Measurements from ENCODE around the gene MAPRE3.

The MAPRE3 gene

DNA sequence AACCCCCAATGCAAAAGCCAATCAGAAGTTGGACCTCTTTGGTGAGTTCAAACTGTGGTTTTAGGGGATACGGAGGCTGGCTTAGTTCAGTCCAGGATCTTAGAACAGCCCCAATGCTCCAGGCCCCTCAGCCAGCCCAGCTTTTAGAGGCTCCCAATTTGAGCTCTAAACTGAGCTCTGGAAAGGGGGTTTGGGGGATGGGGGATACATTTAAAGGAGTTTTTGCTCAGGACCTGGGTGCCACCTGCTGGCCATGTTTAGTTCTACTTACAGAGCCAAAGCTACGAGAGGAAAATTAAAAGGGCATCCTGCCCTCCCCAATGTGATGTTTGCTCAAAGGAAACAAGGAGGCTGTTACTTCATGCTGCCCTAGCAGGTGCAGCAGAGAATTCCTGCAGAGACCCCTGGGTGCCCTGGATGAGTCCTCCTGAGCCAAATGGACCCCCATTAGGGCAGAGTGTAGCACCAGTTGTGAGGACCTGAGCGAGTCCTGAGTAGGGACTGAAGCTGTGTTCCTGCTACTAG, 46.4 kb downstream of the MAPRE3 start:
- DNase-seq (ENCODE audit: low spot score): peak; percentile 68

DNA sequence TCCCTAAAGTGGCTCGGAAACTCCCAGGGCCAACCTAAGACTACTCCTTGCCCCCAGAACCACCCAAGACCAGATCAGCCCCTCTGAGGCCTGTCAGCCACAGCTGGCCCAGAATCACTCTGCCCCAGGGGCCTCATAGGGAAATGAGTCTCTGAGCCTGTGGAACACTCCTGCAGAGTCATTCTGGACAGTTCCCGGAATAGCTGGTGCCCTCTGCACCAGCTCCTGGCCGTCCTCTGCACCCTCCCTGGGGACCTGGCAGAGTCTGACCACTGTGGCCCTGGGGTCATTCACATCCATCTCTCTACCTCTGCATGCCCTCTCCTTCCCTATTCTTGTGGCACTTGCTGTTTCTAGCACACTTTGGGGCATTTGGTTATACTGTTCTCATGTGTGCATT, 47.7 kb downstream of the MAPRE3 start:
- DNase-seq (ENCODE audit: low spot score): no peak

DNA sequence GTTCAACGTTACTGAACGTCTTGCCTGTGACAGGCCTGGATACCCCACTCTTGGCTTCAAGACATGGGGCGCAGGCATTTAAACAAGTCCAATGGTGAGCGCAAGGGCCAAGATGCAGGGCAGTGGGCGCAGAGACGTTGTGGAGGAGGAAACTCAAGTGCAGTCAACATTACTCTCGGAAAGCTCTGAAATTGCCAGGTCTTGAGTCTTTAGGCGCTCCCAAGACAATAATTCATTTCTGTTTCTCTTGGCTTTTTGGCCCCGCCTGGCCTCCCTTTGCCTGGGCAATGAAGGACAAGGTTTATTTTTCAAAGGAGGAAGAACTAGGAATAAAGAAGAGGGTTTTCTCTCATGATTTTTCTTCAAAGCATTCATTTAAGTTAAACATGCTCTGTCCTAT, 49.0 kb downstream of the MAPRE3 start:
- no peak for DNase-seq (ENCODE audit: low spot score)

DNA sequence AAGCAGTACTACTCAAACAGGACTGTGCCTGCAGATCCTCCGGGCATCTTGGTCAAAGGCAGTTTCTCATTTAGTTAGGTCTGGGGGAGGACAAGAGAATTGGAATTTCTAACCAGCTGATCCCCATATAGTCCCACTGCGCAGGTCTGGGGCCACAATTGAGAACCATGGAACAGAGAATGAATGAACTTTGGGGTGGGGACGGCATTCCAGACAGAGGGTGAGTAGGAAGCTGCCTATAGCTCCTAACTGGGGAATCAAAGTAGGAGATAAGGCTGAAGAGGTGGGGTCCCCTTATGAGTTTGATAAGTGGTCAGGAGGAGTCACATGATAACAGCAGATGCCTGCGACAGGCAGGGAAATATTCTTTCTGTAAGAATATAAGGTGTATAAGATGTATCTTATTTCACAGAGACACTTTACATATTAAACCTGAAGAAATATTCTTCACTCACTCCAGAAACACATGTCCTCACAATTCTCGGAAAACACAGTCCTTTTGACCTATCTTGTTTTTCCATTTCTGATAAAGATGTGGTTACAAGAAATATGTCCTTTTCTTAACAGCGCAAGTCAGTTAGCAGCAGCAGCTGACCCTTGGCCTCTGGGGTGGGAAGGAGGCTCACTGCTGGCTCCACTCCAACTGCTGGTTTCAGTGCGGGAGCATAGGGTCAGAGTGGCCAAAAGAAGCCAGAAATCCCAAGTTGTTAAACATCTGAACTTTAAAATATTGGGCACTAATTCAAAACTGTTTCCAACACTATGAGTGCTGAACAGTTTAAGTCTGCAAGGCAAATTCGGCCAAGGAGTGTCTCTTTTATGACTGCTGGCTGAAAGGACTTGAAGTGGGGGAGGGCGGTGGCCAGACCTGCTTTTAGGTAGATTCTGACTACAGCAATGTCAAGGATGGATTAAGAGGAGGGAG, 49.8 kb downstream of the MAPRE3 start:
- DNase-seq (ENCODE audit: low spot score): no peak

DNA sequence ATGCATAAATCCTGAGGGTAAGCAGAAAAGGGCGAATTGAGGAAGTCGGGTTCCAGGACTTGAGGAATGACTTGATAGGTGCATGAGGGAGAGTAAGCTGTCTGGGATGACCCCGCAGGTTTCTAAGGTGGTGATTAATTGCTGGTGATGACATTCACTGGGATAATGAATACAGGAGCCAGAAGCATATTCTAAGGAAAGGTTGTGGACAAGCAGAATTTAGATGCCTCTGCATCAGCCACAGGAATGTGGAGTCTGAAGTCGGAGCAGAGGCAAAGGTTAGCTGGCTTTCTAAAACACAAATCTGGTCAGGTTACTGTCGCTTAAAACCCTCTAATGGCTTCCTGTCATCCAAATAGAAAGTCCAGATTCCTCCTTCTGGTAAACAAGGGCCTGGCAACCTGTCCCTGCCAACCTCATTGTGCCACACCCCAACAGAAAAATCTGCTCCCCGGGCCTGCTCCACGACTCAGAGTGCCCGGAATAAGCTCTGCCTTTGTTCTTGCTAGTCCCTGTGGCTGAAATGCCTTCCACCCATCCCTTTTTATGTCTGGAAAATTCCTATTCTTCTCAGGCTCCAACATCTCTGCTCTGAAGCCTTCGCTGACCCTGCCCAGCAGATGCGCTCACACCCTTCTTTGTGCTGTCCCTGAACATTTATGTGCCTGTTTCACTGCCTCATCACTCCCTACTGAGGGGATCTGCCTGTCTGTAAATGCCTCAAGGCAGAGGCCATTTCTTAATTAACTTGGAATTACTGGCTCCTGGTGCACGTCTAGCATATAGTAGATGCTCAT, 51.0 kb downstream of the MAPRE3 start:
- DNase-seq (ENCODE audit: low spot score): no peak

DNA sequence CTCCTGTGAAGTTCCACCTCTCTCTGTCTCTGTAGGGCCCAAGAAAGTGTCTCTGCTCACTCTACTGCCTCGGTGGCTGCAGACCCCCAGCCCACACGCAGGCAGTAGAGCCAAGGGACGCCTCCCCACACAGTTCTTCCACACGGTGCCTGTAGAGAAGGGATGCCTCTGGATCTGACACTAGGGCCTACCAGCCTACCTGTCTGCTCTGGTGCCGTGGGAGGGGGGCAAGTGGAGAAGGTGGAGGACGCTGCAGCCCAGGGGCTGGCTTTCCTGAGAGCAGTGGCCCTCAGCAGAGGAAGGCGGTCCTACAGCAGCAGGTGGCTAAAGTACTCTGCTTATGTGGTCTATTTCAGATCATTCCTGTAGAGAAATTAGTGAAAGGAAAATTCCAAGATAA, 53.3 kb downstream of the MAPRE3 start:
- no peak for DNase-seq (ENCODE audit: low spot score)

DNA sequence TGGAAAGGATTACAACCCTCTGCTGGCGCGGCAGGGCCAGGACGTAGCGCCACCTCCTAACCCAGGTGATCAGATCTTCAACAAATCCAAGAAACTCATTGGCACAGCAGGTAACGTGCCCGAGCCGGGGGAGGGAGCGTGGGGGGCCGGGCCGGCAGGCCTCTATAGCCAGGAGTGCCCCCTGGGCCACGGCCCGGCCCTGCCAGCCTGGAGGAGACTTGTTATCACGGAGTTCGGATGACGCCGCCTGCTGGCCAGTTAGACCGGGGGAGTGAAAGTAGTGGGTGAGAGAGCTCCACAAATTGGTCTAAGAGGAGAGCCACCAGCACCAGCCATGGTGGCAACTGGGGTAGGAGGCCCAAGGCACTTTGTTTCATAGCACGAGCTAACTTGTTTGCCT, 53.8 kb downstream of the MAPRE3 start:
- DNase-seq (ENCODE audit: low spot score): no peak

DNA sequence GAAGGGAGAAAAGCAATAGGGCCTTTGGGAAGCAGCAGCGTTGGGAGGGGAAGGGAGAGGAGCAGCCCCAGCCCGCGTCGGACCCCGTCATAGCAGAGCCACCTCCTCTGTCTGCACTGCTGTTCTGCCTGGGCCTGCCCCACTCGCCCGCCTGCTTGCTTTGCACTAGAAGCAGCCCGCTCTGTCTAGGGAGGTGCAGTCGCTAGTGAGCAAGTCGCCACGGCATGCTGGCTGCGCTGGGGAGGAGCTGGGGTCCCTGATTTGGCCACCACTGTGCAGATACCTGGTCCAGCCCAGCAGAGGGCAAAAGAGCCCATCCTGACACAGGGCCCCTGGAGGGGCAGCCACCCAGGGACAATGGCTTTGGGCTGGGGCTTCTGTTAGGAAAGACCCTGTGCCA, 54.4 kb downstream of the MAPRE3 start:
- DNase-seq (ENCODE audit: low spot score): no peak

DNA sequence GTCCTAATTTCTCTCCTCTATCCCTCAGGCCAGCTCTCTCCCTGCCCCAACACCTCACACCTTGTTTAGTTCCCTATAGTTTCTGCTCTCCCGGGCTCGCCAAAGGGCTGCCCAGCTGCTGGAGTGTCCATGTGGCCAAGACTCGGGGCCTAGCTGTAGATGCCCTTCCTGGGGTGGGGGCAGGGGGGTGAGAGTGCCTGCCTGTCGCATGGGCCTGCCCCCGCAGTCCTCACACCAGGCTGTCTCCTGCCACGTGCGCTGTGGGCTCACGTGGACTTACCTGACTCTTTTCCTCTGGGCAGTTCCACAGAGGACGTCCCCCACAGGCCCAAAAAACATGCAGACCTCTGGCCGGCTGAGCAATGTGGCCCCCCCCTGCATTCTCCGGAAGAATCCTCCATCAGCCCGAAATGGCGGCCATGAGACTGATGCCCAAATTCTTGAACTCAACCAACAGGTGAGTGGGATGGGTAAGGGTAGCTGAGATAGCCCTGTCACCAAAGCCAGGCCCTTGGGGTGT, 54.9 kb downstream of the MAPRE3 start:
- DNase-seq (ENCODE audit: low spot score): no peak

DNA sequence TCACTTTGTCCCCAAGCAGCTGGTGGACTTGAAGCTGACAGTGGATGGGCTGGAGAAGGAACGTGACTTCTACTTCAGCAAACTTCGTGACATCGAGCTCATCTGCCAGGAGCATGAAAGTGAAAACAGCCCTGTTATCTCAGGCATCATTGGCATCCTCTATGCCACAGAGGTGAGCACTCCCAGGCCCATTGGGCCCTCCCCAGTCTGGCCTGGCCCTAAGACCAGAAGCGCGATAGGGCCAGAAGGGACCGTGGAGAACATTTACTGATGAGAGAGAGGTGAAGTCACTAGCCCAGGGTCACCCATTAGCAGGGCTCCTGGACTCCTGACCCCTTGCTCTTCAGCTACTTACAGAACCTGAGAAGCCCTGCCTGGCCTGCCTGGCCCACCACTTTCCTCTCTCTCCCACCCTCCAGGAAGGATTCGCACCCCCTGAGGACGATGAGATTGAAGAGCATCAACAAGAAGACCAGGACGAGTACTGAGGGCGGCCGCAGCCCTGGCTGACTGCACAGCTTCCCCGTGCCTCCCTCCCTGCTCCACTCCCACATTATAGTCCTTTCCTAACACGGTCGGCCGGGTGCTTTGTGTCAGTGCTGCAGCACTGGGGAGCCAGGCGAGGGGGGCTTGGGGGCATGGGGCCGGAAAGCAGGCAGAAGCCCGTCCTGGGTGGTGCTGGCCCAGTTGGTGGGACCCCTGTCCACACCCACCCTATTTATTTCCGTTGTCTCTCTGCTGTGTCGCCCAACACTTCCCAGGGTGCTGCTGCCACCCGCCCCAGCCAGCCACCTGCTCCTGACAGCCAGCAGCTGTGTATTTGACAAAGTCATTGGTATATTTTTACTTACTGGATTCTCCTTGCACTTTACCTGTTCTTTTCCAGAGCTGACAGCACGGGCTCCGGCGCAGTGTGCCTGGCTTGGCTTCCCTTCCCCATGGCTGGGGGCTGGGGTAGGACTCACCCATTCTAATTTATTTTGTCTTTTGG, 55.7 kb downstream of the MAPRE3 start:
- DNase-seq (ENCODE audit: low spot score): no peak

DNA sequence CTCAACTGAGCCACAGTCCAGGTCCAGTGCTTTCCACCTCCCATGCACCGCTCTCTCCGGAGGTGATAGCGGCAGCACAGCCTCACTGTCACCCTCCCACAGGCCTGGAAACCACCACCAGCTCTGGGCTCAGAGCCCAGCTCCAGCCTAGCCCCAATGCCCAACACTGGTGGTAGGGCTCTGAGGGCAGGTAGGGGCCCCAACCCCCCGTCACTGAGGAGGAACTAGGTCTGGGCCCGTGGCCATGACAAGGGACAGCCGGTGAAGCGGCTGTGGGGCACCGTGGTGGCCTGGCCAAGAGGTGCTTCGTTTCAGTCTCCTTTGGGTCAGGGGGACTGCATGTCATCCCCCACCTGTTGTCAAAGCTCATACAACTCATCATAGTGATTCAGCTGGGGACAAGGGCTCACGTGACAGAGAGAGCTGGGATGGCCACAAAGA, 56.8 kb downstream of the MAPRE3 start:
- no peak for DNase-seq (ENCODE audit: low spot score)

DNA sequence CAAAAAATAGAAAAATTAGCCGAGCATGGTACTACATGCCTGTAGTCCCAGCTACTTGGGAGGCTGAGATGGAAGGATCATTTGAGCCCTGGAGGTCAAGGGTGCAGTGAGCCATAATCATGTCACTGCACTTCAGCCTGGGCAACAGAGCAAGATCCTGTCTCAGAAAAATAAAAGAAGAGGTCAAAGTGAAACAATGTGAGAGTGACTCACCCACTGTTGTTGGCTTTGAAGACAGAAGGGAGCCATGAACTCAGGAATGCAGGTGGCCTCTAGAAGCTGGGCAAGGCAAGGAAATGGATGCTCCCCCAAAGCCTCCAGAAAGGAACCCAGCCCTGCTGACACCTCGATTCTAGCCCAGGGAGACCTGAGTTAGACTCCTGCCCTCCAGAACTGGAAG, 58.6 kb downstream of the MAPRE3 start:
- no peak for DNase-seq (ENCODE audit: low spot score)

DNA sequence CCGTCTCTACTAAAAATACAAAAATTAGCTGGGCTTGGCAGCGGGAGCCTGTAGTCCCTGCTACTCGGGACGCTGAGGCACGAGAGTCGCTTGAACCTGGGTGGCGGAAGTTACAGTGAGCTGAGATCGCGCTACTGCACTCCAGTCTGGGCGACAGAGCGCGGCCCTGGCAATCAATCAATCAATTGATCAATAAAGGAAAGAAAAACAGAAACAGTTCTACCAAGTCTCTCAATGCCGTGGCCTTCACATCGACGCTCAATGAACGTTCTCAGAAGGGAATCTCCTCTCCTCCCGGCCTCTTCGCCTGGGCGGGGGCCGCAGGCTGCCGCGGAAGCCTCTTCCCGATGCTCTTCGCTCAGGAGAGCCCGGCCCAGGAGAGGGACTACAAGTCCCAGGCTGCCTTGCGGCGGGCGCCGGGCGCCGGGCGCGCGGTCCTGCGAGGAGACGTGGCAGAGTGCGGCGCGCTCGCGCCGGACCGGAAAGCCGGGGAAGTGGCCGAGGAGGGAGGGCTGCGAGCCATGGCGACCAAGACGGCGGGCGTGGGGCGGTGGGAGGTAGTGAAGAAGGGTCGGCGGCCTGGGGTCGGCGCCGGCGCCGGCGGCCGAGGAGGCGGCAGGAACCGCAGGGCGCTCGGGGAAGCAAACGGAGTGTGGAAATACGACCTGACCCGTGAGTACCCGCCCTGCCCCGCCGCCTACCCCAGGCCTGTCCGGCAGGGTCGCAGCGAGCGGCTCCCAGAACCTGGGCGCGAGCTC, 62.2 kb downstream of the MAPRE3 start, which contains the start of gene TMEM214:
TMEM214 (plus strand) TSS at position 471 of the 758 bp plus-strand sequence; CDS start at position 522, 51 bp downstream.
- peak; percentile 97 for DNase-seq (ENCODE audit: low spot score)

DNA sequence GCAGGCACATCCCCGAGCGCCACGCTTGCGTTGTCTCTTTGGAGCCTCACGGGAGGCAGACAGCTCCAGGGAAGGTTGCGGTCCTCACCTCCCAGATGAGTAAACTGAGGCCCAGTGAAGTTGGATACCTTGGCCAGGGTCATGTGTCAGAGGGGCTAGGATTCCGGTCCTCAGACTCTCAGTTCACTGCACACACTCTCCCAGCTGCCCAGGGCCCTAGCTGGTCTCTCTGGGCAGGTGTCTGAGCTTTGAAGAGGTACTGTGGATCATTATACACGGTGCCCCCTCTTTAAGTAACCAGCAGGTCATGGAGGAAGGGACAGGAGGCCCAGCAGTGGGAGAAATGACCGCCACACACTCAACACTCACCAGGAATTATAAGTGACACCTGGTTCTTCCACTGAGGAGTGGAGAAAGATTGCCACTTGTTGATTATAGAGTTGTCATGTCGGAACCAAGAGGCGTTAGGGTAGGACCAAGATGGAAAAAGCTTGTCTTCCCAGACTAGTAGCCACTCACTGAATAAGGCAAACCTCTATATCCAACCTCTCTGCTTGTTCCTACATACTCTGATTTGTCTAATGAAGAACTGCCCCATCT, 62.9 kb downstream of the MAPRE3 start:
- no peak for DNase-seq (ENCODE audit: low spot score)

DNA sequence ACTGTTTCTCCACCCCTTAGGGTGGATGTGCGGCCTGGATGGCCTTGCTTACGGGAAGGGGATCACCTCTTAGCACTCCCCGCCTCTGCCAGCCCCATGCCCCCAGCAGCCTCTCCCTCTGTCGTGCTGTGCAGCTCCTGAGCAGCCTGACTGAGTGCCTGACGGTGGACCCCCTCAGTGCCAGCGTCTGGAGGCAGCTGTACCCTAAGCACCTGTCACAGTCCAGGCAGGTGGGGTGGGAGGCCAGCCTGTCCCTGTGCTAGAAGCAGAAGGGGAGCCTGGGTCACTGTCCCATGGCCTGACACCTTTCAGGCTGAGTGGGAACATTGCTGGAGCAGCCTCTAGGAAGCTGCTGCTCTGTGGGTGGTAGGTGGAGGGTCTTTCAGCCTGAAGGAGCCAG, 67.6 kb downstream of the MAPRE3 start:
- DNase-seq (ENCODE audit: low spot score): no peak

DNA sequence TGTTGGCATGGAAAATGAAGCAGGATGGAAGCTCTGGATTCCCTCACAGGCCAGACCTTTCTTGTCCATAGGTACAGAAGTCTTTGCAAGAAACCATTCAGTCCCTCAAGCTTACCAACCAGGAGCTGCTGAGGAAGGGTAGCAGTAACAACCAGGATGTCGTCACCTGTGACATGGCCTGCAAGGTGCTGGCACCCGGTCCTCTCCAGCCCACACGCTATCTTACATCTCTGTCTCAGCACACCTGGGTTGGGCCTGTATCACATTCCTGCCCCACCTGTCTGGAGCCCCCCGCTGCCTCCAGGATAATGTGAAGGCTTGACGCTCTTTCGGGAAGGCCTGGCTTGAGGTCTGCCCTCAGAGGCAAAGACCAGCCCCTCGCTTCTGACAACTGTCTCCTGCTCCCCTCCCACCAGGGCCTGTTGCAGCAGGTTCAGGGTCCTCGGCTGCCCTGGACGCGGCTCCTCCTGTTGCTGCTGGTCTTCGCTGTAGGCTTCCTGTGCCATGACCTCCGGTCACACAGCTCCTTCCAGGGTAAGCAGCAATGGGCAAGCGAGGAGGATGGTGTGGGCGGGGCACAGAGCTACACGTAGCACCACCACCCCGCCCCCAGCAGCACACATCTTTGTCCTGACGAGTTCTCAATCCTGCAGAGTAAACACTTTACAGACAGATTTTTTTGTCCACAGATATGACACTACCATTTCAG, 68.3 kb downstream of the MAPRE3 start:
- DNase-seq (ENCODE audit: low spot score): no peak

DNA sequence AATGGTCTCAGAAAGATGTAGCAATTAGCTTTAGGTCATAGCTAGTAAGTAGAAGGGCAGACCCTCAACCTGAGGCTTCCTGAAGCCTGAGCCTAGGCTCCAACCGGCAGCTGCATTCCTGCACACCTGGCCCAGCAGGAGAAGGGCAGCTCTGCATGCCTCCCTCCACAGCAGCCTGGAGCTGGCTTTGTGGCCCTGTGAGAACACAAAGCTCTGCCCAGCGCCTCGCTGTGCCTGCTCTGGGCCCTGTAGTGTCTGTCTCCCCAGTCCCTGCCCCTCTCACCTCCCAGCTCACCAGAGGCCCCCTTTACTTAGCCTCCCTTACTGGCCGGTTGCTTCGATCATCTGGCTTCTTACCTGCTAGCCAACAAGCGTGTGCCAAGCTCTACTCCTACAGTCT, 69.0 kb downstream of the MAPRE3 start:
- DNase-seq (ENCODE audit: low spot score): no peak

DNA sequence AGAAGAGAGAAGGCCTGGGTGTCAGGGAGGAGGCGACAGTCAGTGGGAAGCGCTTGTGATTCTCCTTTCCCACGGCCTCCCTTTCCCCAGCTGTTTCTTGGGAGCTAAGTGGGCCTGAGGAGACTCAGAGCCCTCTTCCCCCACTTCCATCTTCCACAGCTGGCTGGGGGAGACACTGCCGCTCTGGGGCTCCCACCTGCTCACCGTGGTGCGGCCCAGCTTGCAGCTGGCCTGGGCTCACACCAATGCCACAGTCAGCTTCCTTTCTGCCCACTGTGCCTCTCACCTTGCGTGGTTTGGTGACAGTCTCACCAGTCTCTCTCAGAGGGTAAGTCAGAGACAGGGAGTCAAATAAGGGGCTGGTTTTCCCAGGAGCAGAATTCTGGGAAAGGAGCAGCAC, 69.4 kb downstream of the MAPRE3 start:
- no peak for DNase-seq (ENCODE audit: low spot score)

DNA sequence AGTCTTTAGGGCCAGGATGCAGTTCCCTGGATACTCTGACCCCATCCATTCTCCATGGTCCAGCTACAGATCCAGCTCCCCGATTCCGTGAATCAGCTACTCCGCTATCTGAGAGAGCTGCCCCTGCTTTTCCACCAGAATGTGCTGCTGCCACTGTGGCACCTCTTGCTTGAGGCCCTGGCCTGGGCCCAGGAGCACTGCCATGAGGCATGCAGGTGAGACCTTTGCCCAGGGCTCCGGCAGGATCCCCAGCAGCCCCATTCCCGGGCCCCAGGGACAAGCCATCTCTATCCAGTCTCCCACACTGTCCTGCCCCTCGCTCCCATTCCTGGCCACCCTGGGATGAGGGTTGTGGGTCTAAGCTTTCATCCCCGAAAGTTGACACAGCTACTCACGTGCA, 69.8 kb downstream of the MAPRE3 start:
- DNase-seq (ENCODE audit: low spot score): no peak

DNA sequence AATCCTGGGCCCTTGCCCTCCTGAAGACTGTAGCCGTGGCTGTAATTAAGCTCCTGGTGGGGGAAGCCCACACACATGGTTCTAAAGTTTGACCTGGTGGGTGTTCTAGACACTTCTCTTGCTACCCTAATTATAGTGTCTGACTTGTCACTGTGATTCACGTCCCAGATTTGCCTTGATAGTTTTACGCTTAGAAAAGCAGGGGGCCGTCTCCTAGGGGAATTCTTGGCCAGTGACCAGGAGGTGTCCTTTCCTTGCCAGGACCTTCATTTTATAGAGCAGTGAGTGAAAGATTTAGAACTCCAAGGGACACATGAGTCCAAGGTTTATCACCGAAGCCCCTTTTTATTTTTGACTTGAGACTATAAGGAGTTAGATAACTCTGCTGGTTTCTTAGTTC, 71.3 kb downstream of the MAPRE3 start:
- DNase-seq (ENCODE audit: low spot score): no peak
